KBM-7 (cell line): Measurements from ENCODE around the gene SPATA31D4.

Experiments
- DNase-seq: peaks from one replicate; pipeline ENCODE4 v3.0.0-alpha.2; 2015
- in situ Hi-C: fragments of 300-500 bp; cut with MboI; formaldehyde crosslinking; loops from 2 replicates; pipeline ENCODE4 v1.14.3; 2020; ENCODE audit warnings: low sequenced_read_pairs, low pct_unique_long_range_greater_than_20kb, mixed read lengths

SPATA31D4 gene

GRCh38 chr9:81953096-81953495 lies 24.9 kb downstream of the SPATA31D4 start:
- in situ Hi-C loops: no loop called here
- no peak for DNase-seq

GRCh38 chr9:81955625-81956024 lies 27.4 kb downstream of the SPATA31D4 start:
- in situ Hi-C loops: no loop called here
- DNase-seq: no peak

GRCh38 chr9:81964218-81965171 lies 36.3 kb downstream of the SPATA31D4 start:
- DNase-seq: no peak

GRCh38 chr9:81968026-81968425 lies 39.8 kb downstream of the SPATA31D4 start:
- in situ Hi-C loops: no loop called here
- no peak for DNase-seq

More at GRCh38 chr9:81964218-81965171, 36.3 kb downstream of the SPATA31D4 start:
- in situ Hi-C loops: no loop called here

GRCh38 chr9:81969971-81970370 lies 41.7 kb downstream of the SPATA31D4 start:
- no peak for DNase-seq
- in situ Hi-C loops: no loop called here

GRCh38 chr9:81971727-81972126 lies 43.5 kb downstream of the SPATA31D4 start:
- in situ Hi-C loops: no loop called here
- no peak for DNase-seq

- in situ Hi-C loops: no loop called here
Observed at GRCh38 chr9:81974764-81975163, 46.5 kb downstream of the SPATA31D4 start.

GRCh38 chr9:81976351-81976750 lies 48.1 kb downstream of the SPATA31D4 start:
- in situ Hi-C loops: no loop called here
- DNase-seq: no peak

More at GRCh38 chr9:81974764-81975163, 46.5 kb downstream of the SPATA31D4 start:
- no peak for DNase-seq

GRCh38 chr9:81979196-81979595 lies 51.0 kb downstream of the SPATA31D4 start:
- DNase-seq: no peak
- in situ Hi-C loops: no loop called here

GRCh38 chr9:81980568-81980967 lies 52.3 kb downstream of the SPATA31D4 start:
- in situ Hi-C loops: no loop called here
- DNase-seq: no peak

- DNase-seq: no peak
- in situ Hi-C loops: no loop called here
Observed at GRCh38 chr9:81981883-81982282, 53.7 kb downstream of the SPATA31D4 start.
